Epithelial cell of prostate (primary cell): Measurements from ENCODE around the gene BCAP31.

Experiments used
- DNase-seq: peaks from one replicate; pipeline ENCODE4 v3.0.0-alpha.2; 2011; ENCODE audit warnings: low read depth, low spot score
- H3K27ac ChIP-seq: fragments of 450-650 bp; 2 replicates; pipeline ENCODE4 v1.5.1; 2017; ENCODE audit warnings: mild to moderate bottlenecking

BCAP31 gene

GRCh38 chrX:153724252-153725038 lies at the start of gene BCAP31, which contains the start of gene ABCD1:
Gene BCAP31, minus strand, starts transcription at chrX:153724387. Its CDS starts 1,143 bp downstream, at chrX:153723244.
Gene ABCD1, plus strand, starts transcription at chrX:153724856. Its CDS starts 411 bp downstream, at chrX:153725267.
- peak within 1 kb of the TSS; percentile 92 for H3K27ac ChIP-seq
- DNase-seq: no peak

GRCh38 chrX:153773218-153773611 lies 49.0 kb upstream of the BCAP31 start:
- no peak overlapping the region for H3K27ac ChIP-seq
- DNase-seq: no peak

- DNase-seq: no peak
- H3K27ac ChIP-seq: no peak overlapping the region
Observed at GRCh38 chrX:153772316-153773217, 48.4 kb upstream of the BCAP31 start.

- H3K27ac ChIP-seq: no peak overlapping the region
- DNase-seq: no peak
Observed at GRCh38 chrX:153771415-153772315, 47.5 kb upstream of the BCAP31 start.

GRCh38 chrX:153770601-153771414 lies 46.6 kb upstream of the BCAP31 start:
- no peak for DNase-seq
- H3K27ac ChIP-seq: no peak overlapping the region

- no peak for DNase-seq
- no peak overlapping the region for H3K27ac ChIP-seq
Observed at GRCh38 chrX:153769865-153770600, 45.8 kb upstream of the BCAP31 start.

- DNase-seq: no peak
- no peak overlapping the region for H3K27ac ChIP-seq
Observed at GRCh38 chrX:153769158-153769864, 45.1 kb upstream of the BCAP31 start.

- DNase-seq: no peak
Observed at GRCh38 chrX:153768311-153769157, 44.3 kb upstream of the BCAP31 start.

GRCh38 chrX:153767674-153768055 lies 43.5 kb upstream of the BCAP31 start:
- no peak overlapping the region for H3K27ac ChIP-seq
- DNase-seq: no peak

More at GRCh38 chrX:153768311-153769157, 44.3 kb upstream of the BCAP31 start:
- no peak overlapping the region for H3K27ac ChIP-seq

- no peak overlapping the region for H3K27ac ChIP-seq
- no peak for DNase-seq
Observed at GRCh38 chrX:153766871-153767673, 42.9 kb upstream of the BCAP31 start.

- peak overlapping the region; percentile 47 for H3K27ac ChIP-seq
- no peak for DNase-seq
Observed at GRCh38 chrX:153766098-153766817, 42.1 kb upstream of the BCAP31 start.

- no peak for DNase-seq
- H3K27ac ChIP-seq: peak overlapping the region; percentile 47
Observed at GRCh38 chrX:153765138-153766079, 41.2 kb upstream of the BCAP31 start.

- DNase-seq: no peak
- H3K27ac ChIP-seq: no peak overlapping the region
Observed at GRCh38 chrX:153764786-153765137, 40.6 kb upstream of the BCAP31 start.

- H3K27ac ChIP-seq: peak within 1 kb of the TSS; percentile 26
- DNase-seq: no peak
Observed at GRCh38 chrX:153763989-153764755, 40.0 kb upstream of the BCAP31 start, which contains the start of gene PLXNB3. Gene PLXNB3, plus strand, starts transcription at chrX:153764249. Its CDS starts 1,287 bp downstream, at chrX:153765536.
